HEK293 (cell line): Measurements from ENCODE around the gene TMEM198.

Experiments used
- CTCF ChIA-PET: fragments of 350-600 bp; formaldehyde crosslinking; extraction: SDS; loops from one replicate; lab custom pipeline; 2021; ENCODE audit warnings: antibody characterized with exemption; lab: Yijun Ruan, JAX
- POLR2A ChIA-PET: fragments of 300-600 bp; formaldehyde crosslinking; extraction: SDS; loops from one replicate; lab custom pipeline; 2020; ENCODE audit warnings: antibody characterized with exemption, inconsistent platforms; lab: Yijun Ruan, JAX
- H3K27ac ChIP-seq: fragments of 200-500 bp; sonication (Bioruptor generic); 2 replicates; pipeline ENCODE4 v1.5.1; 2014; ENCODE audit warnings: low read depth, low read length, control low read depth, inconsistent platforms; ENCODE audit errors: extremely low read depth
- H3K36me3 ChIP-seq, 2 experiments: fragments of 200-500 bp in 1 of 2; sonication (Bioruptor generic) in 1 of 2; 1 replicate in 1 of 2; 2 replicates in 1 of 2; pipeline ENCODE4 v1.5.1; 2014 to 2017; ENCODE audit warnings: inconsistent platforms in 2 of 2, low read length in 2 of 2; ENCODE audit not compliant: control insufficient read depth in 2 of 2, insufficient read depth in 1 of 2
- H3K4me1 ChIP-seq: fragments of 200-500 bp; sonication (Bioruptor generic); 2 replicates; pipeline ENCODE4 v1.5.1; 2014; ENCODE audit warnings: mild to moderate bottlenecking, low read length, inconsistent platforms; ENCODE audit not compliant: control insufficient read depth, insufficient read depth
- H3K4me3 ChIP-seq: 2 replicates; pipeline ENCODE4 v1.5.1; 2011; ENCODE audit warnings: low read depth, mild to moderate bottlenecking, control low read depth, low read length, moderate library complexity
- H3K9me3 ChIP-seq: fragments of 200-500 bp; sonication (Bioruptor generic); 2 replicates; pipeline ENCODE4 v1.5.1; 2014; ENCODE audit warnings: low read depth, low read length, inconsistent platforms; ENCODE audit not compliant: control insufficient read depth, insufficient read depth
- EGR2 ChIP-seq: fragments of 450-650 bp; formaldehyde crosslinking; IDR thresholded peaks from 2 replicates; pipeline ENCODE4 v1.5.1; 2016; ENCODE audit warnings: low read depth, missing biosample characterization, missing genetic modification characterization
- ELK4 ChIP-seq: IDR thresholded peaks from 2 replicates; pipeline ENCODE4 v1.6.1; 2011; ENCODE audit warnings: mild to moderate bottlenecking, low read depth, low read length, borderline replicate concordance
- GLIS1 ChIP-seq: fragments of 450-650 bp; formaldehyde crosslinking; IDR thresholded peaks from 2 replicates; pipeline ENCODE4 v1.5.1; 2016; ENCODE audit warnings: missing biosample characterization, missing genetic modification characterization
- GLIS2 ChIP-seq: fragments of 450-650 bp; formaldehyde crosslinking; IDR thresholded peaks from 2 replicates; pipeline ENCODE4 v1.5.1; 2016; ENCODE audit warnings: missing biosample characterization, missing genetic modification characterization
- HOXA7 ChIP-seq: sonication (generic); formaldehyde crosslinking; IDR thresholded peaks from 2 replicates; pipeline ENCODE4 v1.8.1; 2022; ENCODE audit warnings: missing genetic modification reagents, borderline replicate concordance
- IKZF3 ChIP-seq: fragments of 450-650 bp; IDR thresholded peaks from 2 replicates; pipeline ENCODE4 v1.5.0; 2018; ENCODE audit warnings: missing biosample characterization, mild to moderate bottlenecking, missing genetic modification characterization, moderate library complexity
- INSM2 ChIP-seq: fragments of 450-650 bp; formaldehyde crosslinking; IDR thresholded peaks from 2 replicates; pipeline ENCODE4 v1.5.1; 2016; ENCODE audit warnings: missing biosample characterization, missing genetic modification characterization
- KLF9 ChIP-seq: fragments of 450-650 bp; formaldehyde crosslinking; IDR thresholded peaks from 2 replicates; pipeline ENCODE4 v1.5.1; 2016; ENCODE audit warnings: missing biosample characterization, missing genetic modification characterization, low read depth
- OSR2 ChIP-seq: fragments of 450-650 bp; formaldehyde crosslinking; IDR thresholded peaks from 2 replicates; pipeline ENCODE4 v1.5.1; 2016; ENCODE audit warnings: missing biosample characterization, missing genetic modification characterization
- PRDM10 ChIP-seq: fragments of 450-650 bp; formaldehyde crosslinking; IDR thresholded peaks from 2 replicates; pipeline ENCODE4 v1.5.1; 2016; ENCODE audit warnings: missing biosample characterization, missing genetic modification characterization
- SP7 ChIP-seq: fragments of 450-650 bp; formaldehyde crosslinking; IDR thresholded peaks from 2 replicates; pipeline ENCODE4 v1.5.1; 2016; ENCODE audit warnings: missing biosample characterization, missing genetic modification characterization
- ZBTB26 ChIP-seq: fragments of 450-650 bp; formaldehyde crosslinking; optimal IDR thresholded peaks from 2 replicates; pipeline ENCODE3; 2016; ENCODE audit warnings: missing biosample characterization, mild to moderate bottlenecking, missing genetic modification characterization
- ZBTB48 ChIP-seq: fragments of 450-650 bp; formaldehyde crosslinking; IDR thresholded peaks from 2 replicates; pipeline ENCODE4 v1.5.1; 2016; ENCODE audit warnings: missing biosample characterization, missing genetic modification characterization
- ZEB2 ChIP-seq: fragments of 450-650 bp; formaldehyde crosslinking; IDR thresholded peaks from 2 replicates; pipeline ENCODE4 v1.5.1; 2016; ENCODE audit warnings: missing biosample characterization, missing genetic modification characterization
- ZFHX2 ChIP-seq: fragments of 450-650 bp; formaldehyde crosslinking; conservative IDR thresholded peaks from 2 replicates; pipeline ENCODE4 v1.5.1; 2016; ENCODE audit warnings: missing biosample characterization, missing genetic modification characterization
- ZIC2 ChIP-seq: fragments of 450-650 bp; formaldehyde crosslinking; IDR thresholded peaks from 2 replicates; pipeline ENCODE4 v1.5.1; 2016; ENCODE audit warnings: missing biosample characterization, missing genetic modification characterization
- ZNF2 ChIP-seq: fragments of 450-650 bp; formaldehyde crosslinking; IDR thresholded peaks from 2 replicates; pipeline ENCODE4 v1.5.1; 2016; ENCODE audit warnings: missing biosample characterization, missing genetic modification characterization
- ZNF362 ChIP-seq: fragments of 450-650 bp; formaldehyde crosslinking; IDR thresholded peaks from 2 replicates; pipeline ENCODE4 v1.5.1; 2016; ENCODE audit warnings: missing biosample characterization, missing genetic modification characterization
- ZNF391 ChIP-seq: fragments of 450-650 bp; formaldehyde crosslinking; IDR thresholded peaks from 2 replicates; pipeline ENCODE4 v1.5.1; 2016; ENCODE audit warnings: low read depth, missing biosample characterization, missing genetic modification characterization, borderline replicate concordance
- ZNF398 ChIP-seq: fragments of 450-650 bp; formaldehyde crosslinking; IDR thresholded peaks from 2 replicates; pipeline ENCODE4 v1.5.1; 2017; ENCODE audit warnings: missing biosample characterization, missing genetic modification characterization
- ZNF571 ChIP-seq: fragments of 450-650 bp; formaldehyde crosslinking; IDR thresholded peaks from 2 replicates; pipeline ENCODE4 v1.5.0; 2017; ENCODE audit warnings: missing biosample characterization, missing genetic modification characterization
- ZNF639 ChIP-seq: fragments of 450-650 bp; formaldehyde crosslinking; IDR thresholded peaks from 2 replicates; pipeline ENCODE4 v1.5.1; 2016; ENCODE audit warnings: missing biosample characterization, missing genetic modification characterization
- ZNF654 ChIP-seq: fragments of 450-650 bp; formaldehyde crosslinking; IDR thresholded peaks from 2 replicates; pipeline ENCODE4 v1.5.1; 2016; ENCODE audit warnings: low read depth, missing biosample characterization, missing genetic modification characterization
- ZSCAN30 ChIP-seq: fragments of 450-650 bp; IDR thresholded peaks from 2 replicates; pipeline ENCODE4 v1.5.1; 2018; ENCODE audit warnings: missing biosample characterization, mild to moderate bottlenecking, missing genetic modification characterization, moderate library complexity

The TMEM198 gene

GRCh38 chr2:219530048-219530963 lies 13.5 kb upstream of the TMEM198 start:
- POLR2A ChIA-PET: interaction anchor here (0.8 to 1.4 kb wide), 5 partner anchors 20 to 126 kb away, joined by 3 to 8 read pairs (median 4); partner anchors contain the start of gene GMPPA
- H3K4me1 ChIP-seq: no peaks in the 10 kb centered on the region
- TF ChIP-seq SP7: 0 out of 2 replicates have a peak, but pooled peaks have one; percentile 15
- TF ChIP-seq ZBTB48: peak; percentile 42; the same call in 1 of the 2 replicates
- TF ChIP-seq ZIC2 (tag by site-specific recombination): peak; percentile 96
- TF ChIP-seq ZNF398 (tag by site-specific recombination): peak; percentile 72
- TF ChIP-seq ZSCAN30 (tag by site-specific recombination): peak; percentile 79
- TF ChIP-seq ZFHX2 (tag by site-specific recombination): peak; percentile 60
- no peak for TF ChIP-seq KLF9 (tag by site-specific recombination)
- TF ChIP-seq OSR2 (tag by site-specific recombination): peak; percentile 59
- TF ChIP-seq EGR2 (tag by site-specific recombination): peak; percentile 56; the same call in 1 of the 2 replicates
- TF ChIP-seq HOXA7 (CRISPR knock-in tag): no peak
- peak; percentile 92 for TF ChIP-seq GLIS1 (tag by site-specific recombination)
- no peak for TF ChIP-seq ZNF571 (tag by site-specific recombination)
- peak; percentile 8 for TF ChIP-seq ZBTB26 (tag by site-specific recombination)
- TF ChIP-seq IKZF3 (tag by site-specific recombination): peak; percentile 75
- TF ChIP-seq ELK4: no peak
- no peak for TF ChIP-seq ZNF362 (tag by site-specific recombination)
- TF ChIP-seq ZEB2: no peak
- no peak for TF ChIP-seq ZNF639 (tag by site-specific recombination)
- TF ChIP-seq ZNF2 (tag by site-specific recombination): 0 out of 2 replicates have a peak, but pooled peaks have one; percentile 48
- peak; percentile 62 for TF ChIP-seq PRDM10 (tag by site-specific recombination)
- no peak for TF ChIP-seq INSM2 (tag by site-specific recombination)
- TF ChIP-seq ZNF391 (tag by site-specific recombination): peak; percentile 65; the same call in 1 of the 2 replicates
- peak; percentile 84 for TF ChIP-seq GLIS2 (tag by site-specific recombination)
- peak; percentile 96 for TF ChIP-seq ZNF654 (tag by site-specific recombination)

More at GRCh38 chr2:219530048-219530963, 13.5 kb upstream of the TMEM198 start:
- no peaks in the 10 kb centered on the region for H3K36me3 ChIP-seq
- no peaks in the 10 kb centered on the region for H3K9me3 ChIP-seq
- CTCF ChIA-PET: interaction anchor here (0.6 to 9.7 kb wide), 67 partner anchors 10 to 870 kb away, joined by 3 to 252 read pairs (median 4); partner anchors contain the start of genes ASIC4, CHPF, DNPEP and GMPPA
- no peak overlapping the region for H3K27ac ChIP-seq
- H3K4me3 ChIP-seq: no peak overlapping the region
